HEK293 (cell line): ENCODE results near the gene RASGRF2.
A peak's percentile ranks its signal among the peaks of the same experiment; 100 is the strongest.
"Not testable (repeated sequence)": the region's sequence is repeated elsewhere in the genome, so short reads cannot be mapped to it uniquely, and the experiment has no call there.

Source experiments
- FEZF1 ChIP-seq: fragments of 450-650 bp; formaldehyde crosslinking; IDR thresholded peaks from 2 replicates; pipeline ENCODE4 v1.5.1; 2016; ENCODE audit warnings: missing biosample characterization, missing genetic modification characterization
- HOXA7 ChIP-seq: sonication (generic); formaldehyde crosslinking; IDR thresholded peaks from 2 replicates; pipeline ENCODE4 v1.8.1; 2022; ENCODE audit warnings: missing genetic modification reagents, borderline replicate concordance
- ZBTB8A ChIP-seq: fragments of 450-650 bp; formaldehyde crosslinking; IDR thresholded peaks from 2 replicates; pipeline ENCODE4 v1.5.1; 2016; ENCODE audit warnings: missing biosample characterization, missing genetic modification characterization
- ZNF239 ChIP-seq: fragments of 450-650 bp; formaldehyde crosslinking; IDR thresholded peaks from 2 replicates; pipeline ENCODE4 v1.5.1; 2016; ENCODE audit warnings: missing biosample characterization, missing genetic modification characterization
- ZNF416 ChIP-seq: fragments of 450-650 bp; formaldehyde crosslinking; IDR thresholded peaks from 2 replicates; pipeline ENCODE4 v1.5.1; 2016; ENCODE audit warnings: missing biosample characterization, missing genetic modification characterization
- ZNF561 ChIP-seq: fragments of 450-650 bp; IDR thresholded peaks from 2 replicates; pipeline ENCODE4 v1.5.1; 2018; ENCODE audit warnings: missing biosample characterization, missing genetic modification characterization, borderline replicate concordance
- ZNF777 ChIP-seq: fragments of 450-650 bp; formaldehyde crosslinking; IDR thresholded peaks from 2 replicates; pipeline ENCODE4 v1.5.1; 2017; ENCODE audit warnings: missing biosample characterization, missing genetic modification characterization, borderline replicate concordance
- TF ChIP-seq, protein P1 (sequence below): fragments of 450-650 bp; formaldehyde crosslinking; IDR thresholded peaks from 2 replicates; pipeline ENCODE4 v1.5.1; 2016; ENCODE audit warnings: missing biosample characterization, missing genetic modification characterization

DNA sequence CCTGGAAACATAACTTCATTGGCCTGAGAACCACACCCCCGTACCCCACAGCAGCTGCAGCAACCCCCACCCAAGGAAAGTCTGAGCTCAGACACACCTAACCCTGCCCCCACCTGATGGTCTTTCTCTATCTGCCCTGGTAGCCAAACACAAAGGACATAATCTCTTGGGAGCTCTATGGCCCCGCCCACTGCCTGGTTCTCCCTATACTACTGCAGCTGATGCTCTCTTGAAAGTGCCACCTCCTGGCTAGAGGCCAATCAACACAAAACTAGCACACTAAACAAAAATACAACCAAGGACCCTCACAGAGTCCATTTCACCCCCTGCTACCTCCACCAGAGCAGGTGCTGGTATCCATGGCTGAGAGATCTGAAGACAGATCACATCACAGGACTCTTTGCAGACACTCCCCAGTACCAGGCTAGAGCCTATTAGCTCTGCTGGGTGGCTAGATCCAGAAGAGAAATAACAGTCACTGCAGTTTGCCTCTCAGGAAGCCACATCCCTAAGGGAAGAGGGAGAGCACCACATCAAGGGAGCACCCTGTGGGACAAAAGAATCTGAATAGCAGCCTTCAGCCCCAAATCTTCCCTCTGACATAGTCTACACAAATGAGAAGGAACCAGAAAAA is 310.3 kb downstream of the RASGRF2 start:
- TF ChIP-seq FEZF1 (tag by site-specific recombination): peak; percentile 66; the same call in 1 of the 2 replicates
- TF ChIP-seq ZBTB8A (tag by site-specific recombination); ZNF416 (tag by site-specific recombination); ZNF777; ZNF239 (tag by site-specific recombination); HOXA7 (CRISPR knock-in tag); ZNF561 (tag by site-specific recombination): not testable (repeated sequence)
- TF ChIP-seq, protein P1, sequence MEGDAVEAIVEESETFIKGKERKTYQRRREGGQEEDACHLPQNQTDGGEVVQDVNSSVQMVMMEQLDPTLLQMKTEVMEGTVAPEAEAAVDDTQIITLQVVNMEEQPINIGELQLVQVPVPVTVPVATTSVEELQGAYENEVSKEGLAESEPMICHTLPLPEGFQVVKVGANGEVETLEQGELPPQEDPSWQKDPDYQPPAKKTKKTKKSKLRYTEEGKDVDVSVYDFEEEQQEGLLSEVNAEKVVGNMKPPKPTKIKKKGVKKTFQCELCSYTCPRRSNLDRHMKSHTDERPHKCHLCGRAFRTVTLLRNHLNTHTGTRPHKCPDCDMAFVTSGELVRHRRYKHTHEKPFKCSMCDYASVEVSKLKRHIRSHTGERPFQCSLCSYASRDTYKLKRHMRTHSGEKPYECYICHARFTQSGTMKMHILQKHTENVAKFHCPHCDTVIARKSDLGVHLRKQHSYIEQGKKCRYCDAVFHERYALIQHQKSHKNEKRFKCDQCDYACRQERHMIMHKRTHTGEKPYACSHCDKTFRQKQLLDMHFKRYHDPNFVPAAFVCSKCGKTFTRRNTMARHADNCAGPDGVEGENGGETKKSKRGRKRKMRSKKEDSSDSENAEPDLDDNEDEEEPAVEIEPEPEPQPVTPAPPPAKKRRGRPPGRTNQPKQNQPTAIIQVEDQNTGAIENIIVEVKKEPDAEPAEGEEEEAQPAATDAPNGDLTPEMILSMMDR: not testable (repeated sequence)
